GM12864 (cell line): Measurements from ENCODE around the gene ADM.
A peak's percentile ranks its signal among the peaks of the same experiment; 100 is the strongest.

Source experiments
- DNase-seq: peaks from one replicate; pipeline ENCODE4 v3.0.0-alpha.2; 2011; ENCODE audit warnings: low read depth
- H3K4me3 ChIP-seq: 2 replicates; pipeline ENCODE4 v1.5.1; 2011; ENCODE audit warnings: mild to moderate bottlenecking, low read depth, low read length, control low read depth
- TF ChIP-seq, protein P1 (sequence below): IDR thresholded peaks from 2 replicates; pipeline ENCODE4 v1.5.1; 2011; ENCODE audit warnings: low read depth, mild to moderate bottlenecking, moderate library complexity, low read length, control low read depth, inconsistent platforms; ENCODE audit errors: missing control alignments

Gene ADM

DNA sequence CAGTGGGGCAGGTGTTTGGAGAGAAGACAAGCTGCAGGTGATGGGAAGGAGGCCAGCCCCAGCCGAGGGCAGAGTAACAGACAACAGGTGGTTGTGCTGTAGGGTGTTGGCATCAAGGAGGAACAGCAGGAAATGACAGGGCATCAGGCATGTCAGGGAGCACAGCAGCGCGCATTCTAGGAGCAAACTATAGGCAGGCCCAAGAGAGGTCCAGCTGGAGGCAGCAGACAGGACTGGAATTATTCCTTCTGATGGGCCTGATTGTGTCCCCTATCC, 13.6 kb downstream of the ADM start:
- DNase-seq: no peak
- no peak overlapping the region; the same call in 1 of the 2 replicates for H3K4me3 ChIP-seq
- TF ChIP-seq, protein P1, sequence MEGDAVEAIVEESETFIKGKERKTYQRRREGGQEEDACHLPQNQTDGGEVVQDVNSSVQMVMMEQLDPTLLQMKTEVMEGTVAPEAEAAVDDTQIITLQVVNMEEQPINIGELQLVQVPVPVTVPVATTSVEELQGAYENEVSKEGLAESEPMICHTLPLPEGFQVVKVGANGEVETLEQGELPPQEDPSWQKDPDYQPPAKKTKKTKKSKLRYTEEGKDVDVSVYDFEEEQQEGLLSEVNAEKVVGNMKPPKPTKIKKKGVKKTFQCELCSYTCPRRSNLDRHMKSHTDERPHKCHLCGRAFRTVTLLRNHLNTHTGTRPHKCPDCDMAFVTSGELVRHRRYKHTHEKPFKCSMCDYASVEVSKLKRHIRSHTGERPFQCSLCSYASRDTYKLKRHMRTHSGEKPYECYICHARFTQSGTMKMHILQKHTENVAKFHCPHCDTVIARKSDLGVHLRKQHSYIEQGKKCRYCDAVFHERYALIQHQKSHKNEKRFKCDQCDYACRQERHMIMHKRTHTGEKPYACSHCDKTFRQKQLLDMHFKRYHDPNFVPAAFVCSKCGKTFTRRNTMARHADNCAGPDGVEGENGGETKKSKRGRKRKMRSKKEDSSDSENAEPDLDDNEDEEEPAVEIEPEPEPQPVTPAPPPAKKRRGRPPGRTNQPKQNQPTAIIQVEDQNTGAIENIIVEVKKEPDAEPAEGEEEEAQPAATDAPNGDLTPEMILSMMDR: no peak

DNA sequence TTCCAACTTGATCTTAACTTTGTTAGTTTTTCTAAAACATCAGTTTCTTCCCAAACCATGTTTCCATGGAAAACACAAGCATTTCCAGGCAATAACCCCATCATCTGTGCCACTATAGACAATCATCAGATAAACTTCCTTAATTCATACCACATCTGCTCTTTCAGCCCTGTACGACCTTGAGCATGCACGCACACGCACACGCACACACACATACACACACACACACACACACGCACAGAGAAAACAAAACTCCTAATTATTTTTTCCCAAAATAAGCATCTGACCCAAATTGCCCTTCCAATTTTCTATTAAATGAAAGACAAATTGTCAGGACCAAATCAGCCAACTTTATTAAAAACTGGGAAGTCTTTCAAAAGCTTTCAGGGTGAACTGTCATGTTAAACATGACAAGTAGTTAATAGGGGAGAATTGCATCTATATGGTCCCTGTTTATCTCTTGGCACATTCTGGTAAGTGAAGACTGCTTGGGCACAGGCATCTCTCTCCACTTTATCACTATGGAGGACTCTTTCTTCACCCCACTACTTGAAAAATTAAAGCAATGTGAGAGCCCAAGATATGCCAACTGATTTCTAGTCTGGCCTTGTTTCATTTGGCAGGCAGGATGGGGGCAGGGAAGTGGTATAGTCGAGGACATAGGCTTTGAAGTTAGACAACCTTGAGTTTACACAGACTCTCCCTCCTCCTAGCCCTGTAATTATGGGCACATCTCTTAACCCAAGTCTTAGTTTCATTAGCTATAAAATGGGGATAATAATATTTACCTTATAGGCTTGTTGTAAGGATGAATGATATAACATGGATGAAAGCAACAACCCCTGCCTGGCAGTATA, 15.1 kb downstream of the ADM start:
- TF ChIP-seq, protein P1: no peak
- no peak for DNase-seq
- H3K4me3 ChIP-seq: no peak overlapping the region

DNA sequence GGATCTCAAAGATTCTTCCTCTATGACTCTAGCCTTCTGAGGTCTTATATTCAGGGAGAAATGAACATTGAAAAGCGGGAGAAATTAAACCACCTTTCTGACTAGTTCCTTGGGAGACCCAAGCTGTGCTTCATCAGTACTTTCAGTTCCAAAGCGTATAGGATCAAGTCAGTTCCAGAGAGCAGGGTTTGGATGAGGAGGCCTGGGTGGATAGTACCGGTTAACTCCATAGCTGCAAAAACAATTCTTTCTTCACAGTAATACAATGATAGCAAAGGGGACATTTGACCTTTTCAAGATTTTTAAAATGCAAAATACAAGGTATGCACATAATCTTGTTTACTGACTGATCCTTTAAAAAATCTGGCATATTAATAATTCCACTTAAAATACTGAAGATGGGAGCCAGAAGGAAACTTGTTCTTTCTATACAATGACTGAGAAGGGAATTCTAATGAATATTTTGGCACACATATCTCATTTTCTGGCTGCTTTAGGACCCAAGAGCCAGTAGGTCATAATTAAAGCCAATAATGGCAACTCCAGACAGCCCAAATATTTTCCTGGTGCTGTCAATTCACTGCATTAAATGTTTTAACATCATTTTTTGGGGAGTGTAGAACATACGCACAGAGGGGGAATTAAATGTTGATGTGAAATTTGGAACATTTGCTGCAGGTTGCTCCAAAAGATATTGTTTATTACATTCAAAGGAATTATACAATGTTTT, 16.0 kb downstream of the ADM start:
- TF ChIP-seq, protein P1: no peak
- no peak for DNase-seq
- H3K4me3 ChIP-seq: no peak overlapping the region

- no peak for DNase-seq
- no peak overlapping the region for H3K4me3 ChIP-seq
- TF ChIP-seq, protein P1: no peak
These were observed 17.5 kb downstream of the ADM start for GRCh38 chr11:10322401-10322800.

DNA sequence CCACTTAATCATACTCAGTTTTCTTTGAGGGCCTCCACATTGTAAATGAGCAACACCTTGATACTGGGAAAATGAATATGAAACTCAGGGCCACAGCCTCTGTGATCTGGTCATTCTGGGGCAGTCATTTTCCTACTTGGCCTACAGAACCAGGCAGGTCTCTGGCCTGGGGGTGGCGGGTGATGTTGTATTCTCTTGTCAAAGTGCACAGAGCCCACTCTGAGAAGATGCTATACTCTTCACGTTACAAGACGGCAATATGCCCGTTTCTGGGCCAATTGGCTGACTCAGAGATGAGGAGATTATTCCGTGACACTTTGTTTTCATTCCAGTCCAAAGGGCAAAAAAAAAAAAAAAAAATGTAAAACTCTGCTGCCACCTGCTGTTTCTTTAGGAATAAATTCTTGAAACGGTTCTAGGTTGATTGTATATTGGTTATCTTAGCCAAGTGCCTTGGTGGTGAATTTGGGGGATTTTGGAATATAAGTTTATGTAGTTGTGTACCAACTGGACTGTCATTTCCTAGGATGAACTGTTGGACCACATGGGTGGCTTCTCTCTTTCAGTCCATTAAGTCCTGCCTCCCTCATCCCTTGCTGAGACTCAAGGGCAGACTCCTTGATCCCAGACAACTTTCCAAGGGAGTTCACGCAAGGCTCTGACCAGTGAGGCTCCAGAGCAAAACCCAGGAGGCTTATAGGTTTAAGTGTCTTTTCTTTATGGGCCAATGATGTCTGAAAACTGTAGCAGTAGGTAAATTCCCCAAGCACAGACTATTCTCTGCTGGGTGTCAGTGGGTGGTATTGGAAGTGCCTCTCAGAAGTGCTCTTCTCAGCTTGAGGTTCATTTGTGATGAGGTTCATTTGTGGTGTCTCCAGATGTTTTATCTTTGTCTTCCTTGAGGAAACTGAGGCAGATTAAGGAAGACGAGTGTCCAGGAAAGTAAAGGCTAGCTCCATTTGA, 18.2 kb downstream of the ADM start:
- TF ChIP-seq, protein P1: peak; percentile 26
- no peak for DNase-seq
- H3K4me3 ChIP-seq: peak overlapping the region; percentile 10; the same call in 1 of the 2 replicates

DNA sequence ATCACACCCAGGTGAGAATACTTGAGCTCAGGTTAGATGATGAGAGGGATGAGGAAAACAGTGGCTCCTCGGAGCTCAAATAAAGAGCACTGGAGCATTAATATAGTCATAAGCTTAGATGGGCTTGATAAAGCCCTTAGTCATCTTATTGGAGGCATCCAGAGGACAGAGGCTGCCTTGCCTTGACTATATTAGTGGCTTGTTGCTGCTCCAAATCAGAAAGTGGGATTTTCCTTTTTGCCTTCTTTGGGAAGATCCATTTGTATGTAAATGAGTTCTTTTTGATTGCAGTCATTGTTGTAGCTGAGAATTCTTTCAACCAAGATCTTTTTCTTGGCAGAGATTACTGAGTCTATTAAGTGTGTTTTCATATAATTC, 18.9 kb downstream of the ADM start:
- no peak overlapping the region for H3K4me3 ChIP-seq
- no peak for DNase-seq
- TF ChIP-seq, protein P1: no peak
